Stimulated activated CD8-positive, alpha-beta memory T cell treated with anti-CD3 and anti-CD28 coated beads, Interleukin-7, amount 100 ng/mL, for 1 hour (primary cell): ENCODE results near the gene KICS2.
"Not testable (repeated sequence)": the region's sequence is repeated elsewhere in the genome, so short reads cannot be mapped to it uniquely, and the experiment has no call there.

ENCODE experiments used
- DNase-seq, 2 donors: peaks; one replicate each; pipeline ENCODE4 v3.0.0-alpha.2; 2020; ENCODE audit warnings: low read depth in 2 of 2

Gene KICS2

GRCh38 chr12:64222009-64222765, at the start of gene KICS2:
Gene KICS2, minus strand, starts transcription at chr12:64222296. Its CDS starts 59 bp downstream, at chr12:64222237.
- peak; percentile 77 to 80 for DNase-seq

GRCh38 chr12:64270411-64270810, 48.3 kb upstream of the KICS2 start:
- DNase-seq: no peak

- no peak for DNase-seq
Measured at GRCh38 chr12:64269161-64269560, 47.1 kb upstream of the KICS2 start.

- DNase-seq: no peak
Measured at GRCh38 chr12:64268409-64268808, 46.3 kb upstream of the KICS2 start.

GRCh38 chr12:64265839-64266238, 43.7 kb upstream of the KICS2 start:
- no peak for DNase-seq

- no peak for DNase-seq
Measured at GRCh38 chr12:64261813-64262212, 39.7 kb upstream of the KICS2 start.

- no peak for DNase-seq
Measured at GRCh38 chr12:64258576-64258975, 36.5 kb upstream of the KICS2 start.

GRCh38 chr12:64256166-64256800, 34.2 kb upstream of the KICS2 start:
- no peak for DNase-seq

GRCh38 chr12:64255249-64255648, 33.2 kb upstream of the KICS2 start:
- no peak for DNase-seq

- no peak for DNase-seq
Measured at GRCh38 chr12:64253356-64253755, 31.3 kb upstream of the KICS2 start.

- no peak for DNase-seq
Measured at GRCh38 chr12:64252681-64253080, 30.6 kb upstream of the KICS2 start.

- no peak for DNase-seq
Measured at GRCh38 chr12:64243809-64244208, 21.7 kb upstream of the KICS2 start.

- DNase-seq: no peak
Measured at GRCh38 chr12:64240781-64241180, 18.7 kb upstream of the KICS2 start.

GRCh38 chr12:64237382-64237781, 15.3 kb upstream of the KICS2 start:
- DNase-seq: no peak

GRCh38 chr12:64236549-64236948, 14.5 kb upstream of the KICS2 start:
- no peak for DNase-seq

- DNase-seq: no peak
Measured at GRCh38 chr12:64232196-64232595, 10.1 kb upstream of the KICS2 start.

GRCh38 chr12:64229796-64230195, 7.7 kb upstream of the KICS2 start:
- no peak for DNase-seq

GRCh38 chr12:64229240-64229639, 7.1 kb upstream of the KICS2 start:
- DNase-seq: no peak

GRCh38 chr12:64225626-64226025, 3.5 kb upstream of the KICS2 start:
- DNase-seq: no peak

GRCh38 chr12:64221651-64222008, 466 bp downstream of the KICS2 start:
- peak; percentile 15 to 27 for DNase-seq

GRCh38 chr12:64220046-64220445, 2.0 kb downstream of the KICS2 start:
- no peak for DNase-seq

- DNase-seq: no peak
Measured at GRCh38 chr12:64219145-64219544, 3.0 kb downstream of the KICS2 start.

- no peak for DNase-seq
Measured at GRCh38 chr12:64218597-64218996, 3.5 kb downstream of the KICS2 start.

GRCh38 chr12:64217643-64218042, 4.5 kb downstream of the KICS2 start:
- DNase-seq: not testable (repeated sequence)
